ENCODE measurements around the gene MAP2K1. TPM values are rescaled to one million over a fixed set of nuclear protein-coding genes. Genes with fewer than 3 reads are reported as not detected.

MAP2K1 gene
- total and polyA plus RNA-seq, 2 experiments from 2014 or later: 20.1 to 46.3 TPM

GRCh38 chr15:66364944-66365528 is 21.7 kb upstream of the MAP2K1 start:
- Histone ChIP-seq H3K9me3 (ENCODE audit: low read depth) (no peaks in the 10 kb centered on the region), H3K79me2 (no peaks in the 10 kb centered on the region), H3K27me3 (no peaks in the 10 kb centered on the region), H3K4me1 (ENCODE audit: insufficient read depth) (no peaks in the 10 kb centered on the region), H3K9me2 (replicated peaks; ENCODE audit: insufficient read depth) (no peaks in the 10 kb centered on the region), H2AFZ (no peak overlapping the region), H3K36me3 (replicated peaks; ENCODE audit: insufficient read depth, low read depth) (no peaks in the 10 kb centered on the region), H3K27ac (no peak overlapping the region), H4K20me1 (ENCODE audit: insufficient read depth, poor library complexity, severe bottlenecking) (no peaks in the 10 kb centered on the region), H3K4me3 (no peak overlapping the region), H3K4me2 (no peak overlapping the region)
- no peak for DNase-seq (ENCODE audit: low spot score)
- no peak for TF ChIP-seq EZH2 (IDR thresholded peaks at IDR 0.05; ENCODE audit: borderline replicate concordance)
- TF ChIP-seq, protein P1, sequence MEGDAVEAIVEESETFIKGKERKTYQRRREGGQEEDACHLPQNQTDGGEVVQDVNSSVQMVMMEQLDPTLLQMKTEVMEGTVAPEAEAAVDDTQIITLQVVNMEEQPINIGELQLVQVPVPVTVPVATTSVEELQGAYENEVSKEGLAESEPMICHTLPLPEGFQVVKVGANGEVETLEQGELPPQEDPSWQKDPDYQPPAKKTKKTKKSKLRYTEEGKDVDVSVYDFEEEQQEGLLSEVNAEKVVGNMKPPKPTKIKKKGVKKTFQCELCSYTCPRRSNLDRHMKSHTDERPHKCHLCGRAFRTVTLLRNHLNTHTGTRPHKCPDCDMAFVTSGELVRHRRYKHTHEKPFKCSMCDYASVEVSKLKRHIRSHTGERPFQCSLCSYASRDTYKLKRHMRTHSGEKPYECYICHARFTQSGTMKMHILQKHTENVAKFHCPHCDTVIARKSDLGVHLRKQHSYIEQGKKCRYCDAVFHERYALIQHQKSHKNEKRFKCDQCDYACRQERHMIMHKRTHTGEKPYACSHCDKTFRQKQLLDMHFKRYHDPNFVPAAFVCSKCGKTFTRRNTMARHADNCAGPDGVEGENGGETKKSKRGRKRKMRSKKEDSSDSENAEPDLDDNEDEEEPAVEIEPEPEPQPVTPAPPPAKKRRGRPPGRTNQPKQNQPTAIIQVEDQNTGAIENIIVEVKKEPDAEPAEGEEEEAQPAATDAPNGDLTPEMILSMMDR (IDR thresholded peaks at IDR 0.05; ENCODE audit: poor library complexity): no peak
- TF ChIP-seq EZH2phosphoT487 (IDR thresholded peaks at IDR 0.05; ENCODE audit: low read depth, severe bottlenecking, unreplicated experiment): no peak
- 67% methylated on average over 3 of the region's 3 CpGs for WGBS (ENCODE audit: low lambda C conversion rate, missing lambda C conversion rate)

GRCh38 chr15:66369773-66370651 is 16.7 kb upstream of the MAP2K1 start:
- no peak overlapping the region for H3K4me3 ChIP-seq

GRCh38 chr15:66374179-66374578 is 12.5 kb upstream of the MAP2K1 start:
- H3K9me3 ChIP-seq (ENCODE audit: low read depth): no peaks in the 10 kb centered on the region
- no peak for DNase-seq (ENCODE audit: low spot score)
- no peak overlapping the region for H3K4me3 ChIP-seq
- no peak overlapping the region for H2AFZ ChIP-seq
- no peaks in the 10 kb centered on the region for H3K27me3 ChIP-seq
- H3K4me1 ChIP-seq (ENCODE audit: insufficient read depth): no peaks in the 10 kb centered on the region
- TF ChIP-seq EZH2 (IDR thresholded peaks at IDR 0.05; ENCODE audit: borderline replicate concordance): no peak
- TF ChIP-seq EZH2phosphoT487 (IDR thresholded peaks at IDR 0.05; ENCODE audit: low read depth, severe bottlenecking, unreplicated experiment): no peak
- TF ChIP-seq, protein P1 (IDR thresholded peaks at IDR 0.05; ENCODE audit: poor library complexity): no peak
- 93% methylated on average over 4 of the region's 4 CpGs for WGBS (ENCODE audit: low lambda C conversion rate, missing lambda C conversion rate)
- H4K20me1 ChIP-seq (ENCODE audit: insufficient read depth, poor library complexity, severe bottlenecking): no peaks in the 10 kb centered on the region
- H3K4me2 ChIP-seq: no peak overlapping the region
- H3K27ac ChIP-seq: no peak overlapping the region
- H3K79me2 ChIP-seq: no peaks in the 10 kb centered on the region
- H3K9me2 ChIP-seq (replicated peaks; ENCODE audit: insufficient read depth): no peaks in the 10 kb centered on the region
- no peaks in the 10 kb centered on the region for H3K36me3 ChIP-seq (replicated peaks; ENCODE audit: insufficient read depth, low read depth)

More at GRCh38 chr15:66369773-66370651, 16.7 kb upstream of the MAP2K1 start:
- Histone ChIP-seq H3K27ac (no peak overlapping the region), H3K4me1 (ENCODE audit: insufficient read depth) (no peaks in the 10 kb centered on the region), H3K79me2 (no peaks in the 10 kb centered on the region), H3K36me3 (replicated peaks; ENCODE audit: insufficient read depth, low read depth) (no peaks in the 10 kb centered on the region), H3K9me3 (ENCODE audit: low read depth) (no peaks in the 10 kb centered on the region), H3K27me3 (no peaks in the 10 kb centered on the region), H3K4me2 (peak overlapping the region; percentile 25), H4K20me1 (ENCODE audit: insufficient read depth, poor library complexity, severe bottlenecking) (no peaks in the 10 kb centered on the region), H3K9me2 (replicated peaks; ENCODE audit: insufficient read depth) (no peaks in the 10 kb centered on the region), H2AFZ (peak overlapping the region; percentile 29)
- DNase-seq (ENCODE audit: low spot score): no peak
- TF ChIP-seq, protein P1 (IDR thresholded peaks at IDR 0.05; ENCODE audit: poor library complexity): no peak
- no peak for TF ChIP-seq EZH2phosphoT487 (IDR thresholded peaks at IDR 0.05; ENCODE audit: low read depth, severe bottlenecking, unreplicated experiment)
- no peak for TF ChIP-seq EZH2 (IDR thresholded peaks at IDR 0.05; ENCODE audit: borderline replicate concordance)
- WGBS (ENCODE audit: low lambda C conversion rate, missing lambda C conversion rate): 61% methylated on average over 12 of the region's 12 CpGs

Data from hepatocyte (in vitro differentiated cells).